Measurements from ENCODE around the gene FGL2.

GRCh38 chr7:77248154-77248553, 48.5 kb upstream of the FGL2 start:
- no peak for TF ChIP-seq CTCF (IDR thresholded peaks at IDR 0.05)
- TF ChIP-seq EP300 (IDR thresholded peaks at IDR 0.05) = no peak
